Sigmoid colon (tissue), 4 donors: Measurements from ENCODE around the gene BLID.

Source experiments
- POLR2AphosphoS5 ChIP-seq, 4 donors: sonication (generic); formaldehyde crosslinking; IDR thresholded peaks; one replicate each; pipeline ENCODE4 v1.6.1; 2017; ENCODE audit warnings: antibody characterized with exemption in 4 of 4
- TF ChIP-seq, protein P1 (sequence below), 4 experiments: fragments of 450-650 bp in 3 of 4; fragments of 200-600 bp in 1 of 4; IDR thresholded peaks; one replicate each; pipeline ENCODE4 v1.5.1; 2016 to 2019; ENCODE audit warnings: antibody characterized with exemption in 4 of 4, mild to moderate bottlenecking in 3 of 4, moderate library complexity in 2 of 4

DNA sequence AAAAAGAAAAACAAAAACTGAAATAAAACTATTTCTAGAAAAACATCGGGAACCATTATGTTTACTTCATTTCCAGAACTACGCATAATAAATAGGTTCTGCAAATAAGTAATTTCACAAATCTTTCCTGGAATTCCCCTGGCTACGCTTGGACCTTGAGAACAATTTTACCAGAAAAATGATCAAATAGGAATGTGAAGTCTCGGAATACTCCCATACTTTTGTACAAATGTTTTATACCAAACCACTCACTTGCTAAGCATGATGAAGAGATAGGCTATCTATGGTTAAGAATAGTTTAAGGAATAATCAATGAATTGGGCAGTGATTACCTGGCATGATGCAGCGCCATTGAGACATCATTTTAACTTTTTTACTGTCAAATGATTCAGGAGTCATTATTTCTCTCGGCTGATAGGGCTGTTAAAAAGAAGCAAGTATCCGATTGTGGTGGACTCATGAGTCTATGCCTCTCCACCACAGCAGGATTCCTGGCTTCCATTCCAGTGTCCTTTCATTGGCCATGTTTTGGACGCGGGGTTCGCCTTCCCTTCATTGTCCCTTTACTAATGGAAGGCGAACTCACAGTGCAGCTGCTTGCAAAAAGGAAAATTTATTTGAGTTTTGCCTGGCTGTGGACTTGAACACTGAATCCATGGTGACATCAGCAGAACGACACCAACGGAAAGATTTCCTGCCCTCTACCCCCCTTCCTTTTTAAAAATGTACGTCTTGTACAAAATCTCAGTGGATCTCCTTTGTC lies 39.9 kb upstream of the BLID start:
- TF ChIP-seq, protein P1, sequence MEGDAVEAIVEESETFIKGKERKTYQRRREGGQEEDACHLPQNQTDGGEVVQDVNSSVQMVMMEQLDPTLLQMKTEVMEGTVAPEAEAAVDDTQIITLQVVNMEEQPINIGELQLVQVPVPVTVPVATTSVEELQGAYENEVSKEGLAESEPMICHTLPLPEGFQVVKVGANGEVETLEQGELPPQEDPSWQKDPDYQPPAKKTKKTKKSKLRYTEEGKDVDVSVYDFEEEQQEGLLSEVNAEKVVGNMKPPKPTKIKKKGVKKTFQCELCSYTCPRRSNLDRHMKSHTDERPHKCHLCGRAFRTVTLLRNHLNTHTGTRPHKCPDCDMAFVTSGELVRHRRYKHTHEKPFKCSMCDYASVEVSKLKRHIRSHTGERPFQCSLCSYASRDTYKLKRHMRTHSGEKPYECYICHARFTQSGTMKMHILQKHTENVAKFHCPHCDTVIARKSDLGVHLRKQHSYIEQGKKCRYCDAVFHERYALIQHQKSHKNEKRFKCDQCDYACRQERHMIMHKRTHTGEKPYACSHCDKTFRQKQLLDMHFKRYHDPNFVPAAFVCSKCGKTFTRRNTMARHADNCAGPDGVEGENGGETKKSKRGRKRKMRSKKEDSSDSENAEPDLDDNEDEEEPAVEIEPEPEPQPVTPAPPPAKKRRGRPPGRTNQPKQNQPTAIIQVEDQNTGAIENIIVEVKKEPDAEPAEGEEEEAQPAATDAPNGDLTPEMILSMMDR (IDR thresholded peaks at IDR 0.05), result no peak
- no peak for TF ChIP-seq POLR2AphosphoS5 (IDR thresholded peaks at IDR 0.05)
